GM06990 (cell line): ENCODE results near the gene GARIN5B.
A peak's percentile ranks its signal among the peaks of the same experiment; 100 is the strongest.

Experiments used
- DNase-seq: peaks from one replicate; pipeline ENCODE4 v3.0.0-alpha.2; 2011; ENCODE audit not compliant: insufficient read length; ENCODE audit errors: extremely low read depth
- H3K27me3 ChIP-seq: replicated peaks from 2 replicates; pipeline ENCODE4 v1.6.0; 2011; ENCODE audit warnings: low read length; ENCODE audit not compliant: control insufficient read depth, insufficient read depth
- H3K36me3 ChIP-seq: 2 replicates; pipeline ENCODE4 v1.5.1; 2011; ENCODE audit warnings: low read length; ENCODE audit not compliant: control insufficient read depth, insufficient read depth
- H3K4me3 ChIP-seq: replicated peaks from 2 replicates; pipeline ENCODE4 v1.5.1; 2011; ENCODE audit warnings: low read depth, mild to moderate bottlenecking, control low read depth, low read length
- TF ChIP-seq, protein P1 (sequence below): IDR thresholded peaks from 2 replicates; pipeline ENCODE4 v1.5.1; 2011; ENCODE audit warnings: low read length, control low read depth, mild to moderate bottlenecking, inconsistent platforms; ENCODE audit not compliant: insufficient read depth, poor library complexity, severe bottlenecking

Gene GARIN5B

DNA sequence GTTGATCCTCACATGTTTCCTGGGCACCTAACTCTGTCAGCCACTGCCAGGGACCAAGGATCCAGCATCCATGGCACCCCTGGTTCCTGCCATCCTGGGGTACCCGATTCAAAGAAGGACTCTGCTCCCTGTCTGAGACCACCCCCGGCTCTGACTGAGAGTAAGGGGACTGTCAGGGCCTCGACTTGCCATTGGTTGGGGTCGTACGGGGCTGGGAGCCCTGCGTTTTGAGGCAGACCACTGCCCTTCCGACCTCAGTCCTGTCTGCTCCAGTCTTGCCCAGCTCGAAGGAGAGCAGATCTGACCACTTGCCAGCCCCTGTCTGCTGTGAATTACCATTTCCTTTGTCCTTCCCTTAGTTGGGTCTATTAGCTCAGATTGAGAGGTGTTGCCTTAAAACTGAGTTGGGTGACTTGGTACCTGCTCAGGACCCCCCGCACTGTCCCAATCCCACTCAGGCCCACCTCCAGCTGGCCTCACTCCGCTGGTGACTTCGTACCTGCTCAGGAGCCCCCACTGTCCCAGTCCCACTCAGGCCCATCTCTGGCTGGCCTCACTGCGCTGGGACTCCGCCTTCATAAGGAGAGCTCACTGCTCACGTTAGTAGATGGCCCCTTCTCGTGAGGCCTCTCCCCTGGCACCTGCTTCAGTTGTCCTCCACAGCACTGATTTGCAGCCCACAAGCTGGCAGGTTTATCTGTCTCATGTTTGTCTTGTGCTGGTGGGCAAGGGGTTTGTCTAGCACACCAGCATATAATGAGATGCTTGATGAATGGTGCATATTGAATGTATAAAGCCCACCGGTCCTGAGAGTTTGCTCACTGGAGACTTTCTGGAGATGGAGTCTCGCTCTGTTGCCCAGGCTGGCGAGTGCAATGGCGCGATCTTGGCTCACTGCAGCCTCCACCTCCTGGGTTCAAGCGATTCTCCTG is 26.6 kb upstream of the GARIN5B start:
- Histone ChIP-seq H3K27me3 (no peaks in the 10 kb centered on the region), H3K4me3 (no peak overlapping the region), H3K36me3 (peaks cover 40% of the 10 kb centered on the region)
- TF ChIP-seq, protein P1, sequence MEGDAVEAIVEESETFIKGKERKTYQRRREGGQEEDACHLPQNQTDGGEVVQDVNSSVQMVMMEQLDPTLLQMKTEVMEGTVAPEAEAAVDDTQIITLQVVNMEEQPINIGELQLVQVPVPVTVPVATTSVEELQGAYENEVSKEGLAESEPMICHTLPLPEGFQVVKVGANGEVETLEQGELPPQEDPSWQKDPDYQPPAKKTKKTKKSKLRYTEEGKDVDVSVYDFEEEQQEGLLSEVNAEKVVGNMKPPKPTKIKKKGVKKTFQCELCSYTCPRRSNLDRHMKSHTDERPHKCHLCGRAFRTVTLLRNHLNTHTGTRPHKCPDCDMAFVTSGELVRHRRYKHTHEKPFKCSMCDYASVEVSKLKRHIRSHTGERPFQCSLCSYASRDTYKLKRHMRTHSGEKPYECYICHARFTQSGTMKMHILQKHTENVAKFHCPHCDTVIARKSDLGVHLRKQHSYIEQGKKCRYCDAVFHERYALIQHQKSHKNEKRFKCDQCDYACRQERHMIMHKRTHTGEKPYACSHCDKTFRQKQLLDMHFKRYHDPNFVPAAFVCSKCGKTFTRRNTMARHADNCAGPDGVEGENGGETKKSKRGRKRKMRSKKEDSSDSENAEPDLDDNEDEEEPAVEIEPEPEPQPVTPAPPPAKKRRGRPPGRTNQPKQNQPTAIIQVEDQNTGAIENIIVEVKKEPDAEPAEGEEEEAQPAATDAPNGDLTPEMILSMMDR = no peak
- DNase-seq = no peak

- Histone ChIP-seq H3K36me3 (peaks cover 40% of the 10 kb centered on the region), H3K4me3 (peak overlapping the region; percentile 90), H3K27me3 (no peaks in the 10 kb centered on the region)
- no peak for DNase-seq
- TF ChIP-seq, protein P1 = no peak
Measured at GRCh38 chr19:55387736-55388497, 24.9 kb upstream of the GARIN5B start.

DNA sequence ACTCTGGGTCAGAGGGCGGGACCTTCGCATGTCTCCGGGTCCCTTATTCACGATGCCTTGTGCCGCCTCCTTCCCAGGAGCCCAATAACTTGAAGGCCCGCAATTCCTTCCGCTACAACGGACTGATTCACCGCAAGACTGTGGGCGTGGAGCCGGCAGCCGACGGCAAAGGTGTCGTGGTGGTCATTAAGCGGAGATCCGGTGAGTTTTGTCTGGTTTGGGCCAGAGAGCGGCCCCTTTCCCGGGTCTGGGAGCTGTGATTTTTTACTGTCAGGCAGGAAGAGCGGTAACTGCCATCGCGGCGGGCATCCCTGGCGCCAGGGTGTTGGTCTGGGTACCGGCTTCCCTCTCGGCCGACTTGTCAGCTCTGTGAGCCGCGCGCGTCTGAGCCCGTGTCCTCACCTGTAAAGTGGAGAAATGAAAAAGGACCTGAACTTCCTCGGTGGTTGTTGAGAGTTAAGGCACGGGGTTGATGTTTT is 23.5 kb upstream of the GARIN5B start:
- H3K36me3 ChIP-seq = peaks cover 40% of the 10 kb centered on the region

GRCh38 chr19:55385724-55386492 is 22.8 kb upstream of the GARIN5B start, which contains the start of gene RPL28:
RPL28 (plus strand) TSS chr19:55385932; CDS start chr19:55386358, 426 bp downstream.
- Histone ChIP-seq H3K27me3 (no peaks in the 10 kb centered on the region), H3K36me3 (peaks cover 35% of the 10 kb centered on the region), H3K4me3 (peak within 1 kb of the TSS; percentile 90)
- DNase-seq = peak; percentile 95
- TF ChIP-seq, protein P1 = no peak

More for the DNA sequence above, 23.5 kb upstream of the GARIN5B start:
- H3K4me3 ChIP-seq = peak overlapping the region; percentile 90
- TF ChIP-seq, protein P1 = no peak
- DNase-seq = no peak
- H3K27me3 ChIP-seq = no peaks in the 10 kb centered on the region
